ENCODE data around the gene CHRD. TPM values are rescaled to one million over a fixed set of nuclear protein-coding genes. Genes with fewer than 3 reads are reported as not detected.

Gene CHRD
- total and polyA plus RNA-seq, 10 of the 15 experiments (the other 5 are each of a cell fraction or from before 2014, with no cell fraction given), result not detected

DNA sequence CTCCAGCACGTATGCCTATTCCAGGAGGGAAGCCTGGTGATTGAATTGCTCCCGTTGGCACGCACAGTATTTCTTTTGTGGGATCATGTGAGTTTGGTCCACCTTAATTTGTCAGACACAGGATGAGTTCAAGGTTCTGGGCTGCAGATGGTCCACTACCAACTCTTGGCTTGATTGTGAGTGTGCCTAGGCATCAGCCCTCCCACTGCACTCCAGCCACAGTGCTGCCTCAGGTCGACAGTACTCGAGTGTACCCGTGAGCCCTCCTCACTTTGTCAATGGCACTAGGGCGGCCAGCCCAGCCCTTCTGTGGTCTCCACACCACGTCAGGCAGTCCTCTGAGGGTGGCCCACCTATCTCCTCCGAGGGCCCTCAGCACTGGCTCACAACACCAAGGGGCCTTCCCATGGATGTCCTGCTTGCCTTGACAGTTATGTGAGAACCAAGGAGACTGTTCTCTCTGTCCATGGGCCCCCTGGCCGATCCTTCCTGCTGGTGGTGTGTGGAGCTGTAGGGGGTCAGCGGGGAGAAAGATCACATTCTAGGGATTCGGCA lies 30.2 kb downstream of the CHRD start:
- H3K36me3 ChIP-seq (ENCODE audit: control insufficient read depth in 2 of 2, insufficient read depth in 2 of 2, low read length in 1 of 2), result no peaks in the 10 kb centered on the region
- H3K4me3 ChIP-seq, result no peak overlapping the region
- no peak overlapping the region for H3K9ac ChIP-seq (ENCODE audit: control insufficient read depth, insufficient read depth, low read length)
- no peak for FAIRE-seq
- SMC1A ChIA-PET (ENCODE audit: uncharacterized antibody, unreplicated experiment), result no interaction called here
- H2AFZ ChIP-seq (ENCODE audit: control insufficient read depth, low read depth, low read length), result no peak overlapping the region
- RAD21 ChIA-PET (ENCODE audit: unreplicated experiment), result no interaction called here
- CTCF ChIA-PET, result no interaction called here
- TF ChIP-seq DPF2 (IDR thresholded peaks at IDR 0.05) (no peak), RBBP5 (conservative IDR thresholded peaks at IDR 0.05) (no peak)
- intact Hi-C loops (cut with micrococcal nuclease; ENCODE audit: unreplicated experiment), result no loop called here
- no peaks in the 10 kb centered on the region; a peak in 1 of 4 replicates for H3K27me3 ChIP-seq (replicated peaks in 1 of 2; ENCODE audit: control insufficient read depth in 2 of 2, insufficient read depth in 2 of 2, low read length in 1 of 2)
- ATAC-seq, result no peak
- no TSS peak for BruUV-seq (replicated peaks)
- WGBS (ENCODE audit: insufficient coverage, insufficient replicate concordance, low lambda C conversion rate, missing lambda C conversion rate), result 17% methylated on average over 12 of the region's 12 CpGs
- H3K4me1 ChIP-seq (ENCODE audit: control insufficient read depth, insufficient read depth, low read length), result no peaks in the 10 kb centered on the region
- in situ Hi-C loops (cut with MboI), result no loop called here
- H3K4me2 ChIP-seq (ENCODE audit: control insufficient read depth, insufficient read depth), result no peak overlapping the region
- H3K9me3 ChIP-seq (replicated peaks; ENCODE audit: control insufficient read depth, insufficient read depth, low read length), result no peaks in the 10 kb centered on the region
- no peaks in the 10 kb centered on the region for H3K79me2 ChIP-seq (ENCODE audit: control insufficient read depth, insufficient read depth, low read length)
- DNase-seq (ENCODE audit: low read depth, low spot score), result no peak
- H4K20me1 ChIP-seq (ENCODE audit: control insufficient read depth, insufficient read depth), result no peaks in the 10 kb centered on the region
- POLR2A ChIA-PET, result no interaction called here
- H3K27ac ChIP-seq (ENCODE audit: control insufficient read depth, insufficient read depth), result no peak overlapping the region

DNA sequence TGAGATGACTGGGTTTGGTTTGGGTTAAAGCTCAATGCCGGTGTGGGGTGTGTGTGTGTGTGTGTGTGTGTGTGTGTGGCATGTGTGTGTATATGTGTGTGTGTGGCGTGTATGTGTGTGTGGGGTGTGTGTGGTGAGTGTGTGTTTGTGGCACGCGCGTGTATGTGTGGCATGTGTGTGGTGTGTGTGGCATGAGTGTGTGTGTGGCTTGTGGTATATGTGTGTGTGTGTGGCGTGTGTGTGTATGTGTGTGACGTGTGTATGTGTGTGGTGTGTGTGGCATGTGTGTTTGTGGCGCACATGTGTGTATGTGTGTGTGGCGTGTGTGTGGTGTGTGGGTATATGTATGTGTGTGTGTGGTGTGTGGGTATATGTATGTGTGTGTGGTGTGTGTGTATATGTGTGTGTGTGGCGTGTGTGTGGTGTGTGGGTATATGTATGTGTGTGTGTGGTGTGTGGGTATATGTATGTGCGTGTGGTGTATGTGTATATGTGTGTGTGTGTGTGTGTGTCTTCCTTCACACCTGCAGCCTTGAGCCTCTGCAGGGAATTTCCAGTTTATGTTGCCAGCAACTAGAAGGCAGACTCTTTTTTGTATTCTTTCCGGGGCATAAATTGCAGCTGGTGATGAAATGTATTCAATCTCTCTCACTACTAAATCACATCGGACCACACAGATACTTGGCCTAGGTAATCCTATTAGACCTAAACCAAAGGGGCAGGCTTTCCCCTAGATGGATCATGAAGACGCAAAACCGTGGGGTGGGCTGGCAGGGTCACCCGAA lies 34.8 kb downstream of the CHRD start:
- no peaks in the 10 kb centered on the region for H4K20me1 ChIP-seq (ENCODE audit: control insufficient read depth, insufficient read depth)
- H3K9ac ChIP-seq (ENCODE audit: control insufficient read depth, insufficient read depth, low read length), result no peak overlapping the region
- no peaks in the 10 kb centered on the region for H3K4me1 ChIP-seq (ENCODE audit: control insufficient read depth, insufficient read depth, low read length)
- no TSS peak for BruUV-seq (replicated peaks)
- no peaks in the 10 kb centered on the region for H3K27me3 ChIP-seq (replicated peaks in 1 of 2; ENCODE audit: control insufficient read depth in 2 of 2, insufficient read depth in 2 of 2, low read length in 1 of 2)
- ChIA-PET CTCF (interaction anchor here (0.7 to 0.9 kb wide), 2 partner anchors 43 to 60 kb away, joined by 3 to 4 read pairs; no protein-coding TSS in a partner anchor), SMC1A (ENCODE audit: uncharacterized antibody, unreplicated experiment) (no interaction called here), POLR2A (interaction anchor here (0.6 kb wide), 1 partner anchor 138 kb away, joined by 4 read pairs; no protein-coding TSS in a partner anchor), RAD21 (ENCODE audit: unreplicated experiment) (interaction anchor here (0.6 to 3.5 kb wide), 2 partner anchors 67 to 100 kb away, joined by 4 to 10 read pairs; no protein-coding TSS in a partner anchor)
- in situ Hi-C loops (cut with MboI) (no loop called here), intact Hi-C loops (cut with micrococcal nuclease; ENCODE audit: unreplicated experiment) (loop anchor here (5.0 kb wide), 1 partner anchor 128 kb away; no protein-coding TSS in a partner anchor)
- 52% methylated on average over 13 of the region's 16 CpGs for WGBS (ENCODE audit: insufficient coverage, insufficient replicate concordance, low lambda C conversion rate, missing lambda C conversion rate)
- H3K36me3 ChIP-seq (ENCODE audit: control insufficient read depth in 2 of 2, insufficient read depth in 2 of 2, low read length in 1 of 2), result no peaks in the 10 kb centered on the region
- no peak overlapping the region for H3K4me3 ChIP-seq
- no peak for ATAC-seq
- no peak for DNase-seq (ENCODE audit: low read depth, low spot score)
- no peak overlapping the region for H2AFZ ChIP-seq (ENCODE audit: control insufficient read depth, low read depth, low read length)
- no peak overlapping the region for H3K27ac ChIP-seq (ENCODE audit: control insufficient read depth, insufficient read depth)
- H3K4me2 ChIP-seq (ENCODE audit: control insufficient read depth, insufficient read depth), result no peak overlapping the region
- H3K79me2 ChIP-seq (ENCODE audit: control insufficient read depth, insufficient read depth, low read length), result no peaks in the 10 kb centered on the region
- H3K9me3 ChIP-seq (replicated peaks; ENCODE audit: control insufficient read depth, insufficient read depth, low read length), result no peaks in the 10 kb centered on the region
- FAIRE-seq, result peak; percentile 7
- TF ChIP-seq, protein P1, sequence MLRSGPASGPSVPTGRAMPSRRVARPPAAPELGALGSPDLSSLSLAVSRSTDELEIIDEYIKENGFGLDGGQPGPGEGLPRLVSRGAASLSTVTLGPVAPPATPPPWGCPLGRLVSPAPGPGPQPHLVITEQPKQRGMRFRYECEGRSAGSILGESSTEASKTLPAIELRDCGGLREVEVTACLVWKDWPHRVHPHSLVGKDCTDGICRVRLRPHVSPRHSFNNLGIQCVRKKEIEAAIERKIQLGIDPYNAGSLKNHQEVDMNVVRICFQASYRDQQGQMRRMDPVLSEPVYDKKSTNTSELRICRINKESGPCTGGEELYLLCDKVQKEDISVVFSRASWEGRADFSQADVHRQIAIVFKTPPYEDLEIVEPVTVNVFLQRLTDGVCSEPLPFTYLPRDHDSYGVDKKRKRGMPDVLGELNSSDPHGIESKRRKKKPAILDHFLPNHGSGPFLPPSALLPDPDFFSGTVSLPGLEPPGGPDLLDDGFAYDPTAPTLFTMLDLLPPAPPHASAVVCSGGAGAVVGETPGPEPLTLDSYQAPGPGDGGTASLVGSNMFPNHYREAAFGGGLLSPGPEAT (IDR thresholded peaks at IDR 0.05; ENCODE audit: low read depth), result peak; percentile 75
- peak; percentile 54; the same call in 1 of the 2 replicates for TF ChIP-seq MLLT1 (IDR thresholded peaks at IDR 0.05)
- TF ChIP-seq IRF3 (IDR thresholded peaks at IDR 0.05), result no peak
- peak; percentile 30; the same call in 1 of the 2 replicates for TF ChIP-seq MTA2 (IDR thresholded peaks at IDR 0.05; ENCODE audit: low read depth)
- TF ChIP-seq BHLHE40 (IDR thresholded peaks at IDR 0.05; ENCODE audit: borderline replicate concordance in 1 of 2, low read depth in 2 of 2, low read length in 1 of 2), result peak in 1 of 2 experiments; percentile 29; a peak in 1 of 4 replicates
- no peak for TF ChIP-seq SREBF2 (IDR thresholded peaks at IDR 0.05; ENCODE audit: low read length)
- TF ChIP-seq CBFB (IDR thresholded peaks at IDR 0.05; ENCODE audit: low read depth), result no peak
- TF ChIP-seq HCFC1 (IDR thresholded peaks at IDR 0.05; ENCODE audit: low read length), result no peak
- peak in 1 of 2 experiments; percentile 25; a peak in 1 of 4 replicates for TF ChIP-seq IKZF2 (IDR thresholded peaks at IDR 0.05)
- TF ChIP-seq JUND (IDR thresholded peaks at IDR 0.05; ENCODE audit: low read depth, low read length), result no peak

Data from GM12878 (cell line).